GM12878 (cell line): Measurements from ENCODE around the gene DUSP22. TPM values are rescaled to one million over a fixed set of nuclear protein-coding genes. Genes with fewer than 3 reads are reported as not detected.
A peak's percentile ranks its signal among the peaks of the same experiment; 100 is the strongest.

Source experiments
- ATAC-seq: fragments of 200-7000 bp; cut with Tn5 transposase; 3 replicates; pipeline ENCODE4 v1.9.1; 2020; ENCODE audit warnings: mild to moderate bottlenecking, moderate library complexity
- BruUV-seq: library from RNA; stranded (reverse); fragments of 400-500 nt; replicated peaks from 2 replicates; lab custom pipeline; 2021; lab: Mats Ljungman, UMichigan
- CTCF ChIA-PET: fragments of 300-600 bp; sonication (Branson Sonifier 250); formaldehyde crosslinking; extraction: SDS; loops from one replicate; lab custom pipeline; 2021; ENCODE audit warnings: inconsistent platforms; lab: Yijun Ruan, JAX
- POLR2A ChIA-PET: fragments of 350-600 bp; formaldehyde crosslinking; extraction: SDS; loops from one replicate; lab custom pipeline; 2021; ENCODE audit warnings: inconsistent platforms; lab: Charles Lee
- RAD21 ChIA-PET: fragments of 300-600 bp; sonication (Branson Sonifier 250); formaldehyde crosslinking; loops from one replicate; lab custom pipeline; 2023; ENCODE audit warnings: antibody characterized with exemption; ENCODE audit not compliant: unreplicated experiment; lab: Charles Lee
- SMC1A ChIA-PET: fragments of 300-600 bp; sonication (Branson Sonifier 250); formaldehyde crosslinking; loops from one replicate; lab custom pipeline; 2023; ENCODE audit not compliant: unreplicated experiment, uncharacterized antibody; lab: Charles Lee
- DNase-seq: peaks from one replicate; pipeline ENCODE4 v3.0.0-alpha.2; 2011; ENCODE audit warnings: low read depth, low spot score
- FAIRE-seq: peaks from 3 replicates; lab custom pipeline; 2011; peaks lifted over from hg19 to GRCh38; lab: Jason Lieb, UNC
- H2AFZ ChIP-seq: 2 replicates; pipeline ENCODE4 v1.6.0; 2011; ENCODE audit warnings: low read depth, low read length, control low read depth; ENCODE audit not compliant: control insufficient read depth
- H3K27ac ChIP-seq: 2 replicates; pipeline ENCODE4 v1.5.1; 2011; ENCODE audit warnings: control low read depth; ENCODE audit not compliant: control insufficient read depth, insufficient read depth
- H3K27me3 ChIP-seq, 2 experiments: replicated peaks in 1 of 2; 2 replicates each; pipeline versions ENCODE4 v1.6.0 to v1.6.1; 2011; ENCODE audit warnings: low read length in 1 of 2; ENCODE audit not compliant: control insufficient read depth in 2 of 2, insufficient read depth in 2 of 2
- H3K36me3 ChIP-seq, 2 experiments: 2 replicates each; pipeline ENCODE4 v1.5.1; 2011; ENCODE audit warnings: low read length in 1 of 2; ENCODE audit not compliant: control insufficient read depth in 2 of 2, insufficient read depth in 2 of 2
- H3K4me1 ChIP-seq: 2 replicates; pipeline ENCODE4 v1.6.1; 2011; ENCODE audit warnings: mild to moderate bottlenecking, low read length, moderate library complexity, mixed read lengths; ENCODE audit not compliant: control insufficient read depth, insufficient read depth
- H3K4me2 ChIP-seq: 2 replicates; pipeline ENCODE4 v1.6.0; 2011; ENCODE audit warnings: control low read depth; ENCODE audit not compliant: control insufficient read depth, insufficient read depth
- H3K4me3 ChIP-seq: fragments of 200-600 bp; sonication (generic); 2 replicates; pipeline ENCODE4 v1.5.1; 2016
- H3K79me2 ChIP-seq: 2 replicates; pipeline ENCODE4 v1.6.0; 2011; ENCODE audit warnings: low read length; ENCODE audit not compliant: control insufficient read depth, insufficient read depth
- H3K9ac ChIP-seq: 2 replicates; pipeline ENCODE4 v1.8.0; 2011; ENCODE audit warnings: low read length, control low read depth, mixed read lengths; ENCODE audit not compliant: control insufficient read depth, insufficient read depth
- H3K9me3 ChIP-seq: replicated peaks from 3 replicates; pipeline ENCODE4 v1.5.1; 2011; ENCODE audit warnings: mild to moderate bottlenecking, low read length; ENCODE audit not compliant: control insufficient read depth, insufficient read depth
- H4K20me1 ChIP-seq: 2 replicates; pipeline ENCODE4 v1.6.0; 2011; ENCODE audit not compliant: control insufficient read depth, insufficient read depth
- BRCA1 ChIP-seq: IDR thresholded peaks from 2 replicates; pipeline ENCODE4 v1.6.1; 2011; ENCODE audit warnings: low read depth, low read length, improper control_type of control experiment
- CBFB ChIP-seq: IDR thresholded peaks from 2 replicates; pipeline ENCODE4 v1.6.1; 2016; ENCODE audit warnings: antibody characterized with exemption, low read depth
- CHD2 ChIP-seq: IDR thresholded peaks from 2 replicates; pipeline ENCODE4 v1.6.1; 2011; ENCODE audit warnings: low read depth, low read length, improper control_type of control experiment, borderline replicate concordance
- EED ChIP-seq: sonication (generic); IDR thresholded peaks from 2 replicates; pipeline ENCODE4 v1.6.1; 2016; ENCODE audit warnings: antibody characterized with exemption, low read depth
- EZH2 ChIP-seq: IDR thresholded peaks from 2 replicates; pipeline ENCODE4 v1.6.1; 2012; ENCODE audit warnings: low read depth, mild to moderate bottlenecking, control low read depth, inconsistent platforms, low read length, borderline replicate concordance; ENCODE audit not compliant: control insufficient read depth
- KAT2A ChIP-seq: conservative IDR thresholded peaks from 2 replicates; pipeline ENCODE4 v1.6.1; 2011; ENCODE audit warnings: low read depth, low read length; ENCODE audit not compliant: control insufficient read depth
- NFYA ChIP-seq: IDR thresholded peaks from 2 replicates; pipeline ENCODE4 v1.6.1; 2011; ENCODE audit warnings: low read depth, mild to moderate bottlenecking, low read length, improper control_type of control experiment, borderline replicate concordance
- RELA ChIP-seq: fragments of 450-650 bp; IDR thresholded peaks from 2 replicates; pipeline ENCODE4 v1.8.0; 2014; ENCODE audit warnings: borderline replicate concordance; ENCODE audit not compliant: partially characterized antibody
- SREBF2 ChIP-seq: IDR thresholded peaks from 2 replicates; pipeline ENCODE4 v1.6.1; 2012; ENCODE audit warnings: mild to moderate bottlenecking, low read length
- TBL1XR1 ChIP-seq: IDR thresholded peaks from 2 replicates; pipeline ENCODE4 v1.6.1; 2012; ENCODE audit warnings: low read depth, low read length, improper control_type of control experiment
- ZBTB33 ChIP-seq: fragments of 450-650 bp; IDR thresholded peaks from 2 replicates; pipeline ENCODE4 v1.6.1; 2017; ENCODE audit warnings: mild to moderate bottlenecking
- ZZZ3 ChIP-seq: IDR thresholded peaks from 2 replicates; pipeline ENCODE4 v1.6.1; 2011; ENCODE audit warnings: low read depth; ENCODE audit not compliant: control insufficient read depth, insufficient read length
- WGBS: methylation state at CpG from one replicate; pipeline ENCODE4 v1.1.6; 2016; ENCODE audit warnings: low lambda C conversion rate; ENCODE audit not compliant: insufficient replicate concordance, insufficient coverage; ENCODE audit errors: missing lambda C conversion rate; 5-methylcytosine and 5-hydroxymethylcytosine counted together
- in situ Hi-C: fragments of 300-500 bp; cut with MboI; formaldehyde crosslinking; loops from 9 replicates; pipeline ENCODE4 v1.14.3; 2018; ENCODE audit warnings: mixed read lengths
- intact Hi-C: fragments of 100-400 bp; cut with micrococcal nuclease; formaldehyde crosslinking; loops from one replicate; pipeline ENCODE4 v1.14.2; 2022; ENCODE audit not compliant: unreplicated experiment
- polyA plus RNA-seq, 11 experiments: library from polyadenylated mRNA; depleted of rRNA in 4 of 11; unstranded in 6 of 11; stranded (reverse) in 5 of 11; fragments of >200 nt; fragmentation: Nextera tagmentation in 4 of 11; fragmentation: Illumina TruSeq in 1 of 11; extraction: Ambion mirVana in 4 of 11; extraction: Trizol in 1 of 11; gene quantifications; 1 replicate in 1 of 11; 2 replicates in 10 of 11; pipeline versions ENCODE4 v1.2.1 to v1.2.3, GENCODE V29; 2011 to 2016; ENCODE audit warnings: inconsistent platforms in 2 of 11, missing spikeins in 2 of 11, low read depth in 1 of 11
- total RNA-seq, 4 experiments: library from RNA; depleted of rRNA in 3 of 4; stranded (reverse); fragments of >200 nt in 3 of 4; fragmentation: Illumina TruSeq in 1 of 4; extraction: Trizol in 1 of 4; gene quantifications; 2 replicates each; pipeline versions ENCODE4 v1.2.1 to v1.2.3, GENCODE V29; 2013 to 2021
- TF ChIP-seq, protein P1 (sequence below): fragments of 450-650 bp; IDR thresholded peaks from 2 replicates; pipeline ENCODE4 v1.6.1; 2017; ENCODE audit warnings: antibody characterized with exemption, mild to moderate bottlenecking, moderate library complexity
- TF ChIP-seq, protein P2 (sequence below): IDR thresholded peaks from 2 replicates; pipeline ENCODE4 v1.6.1; 2011; ENCODE audit warnings: mild to moderate bottlenecking, low read depth, low read length, moderate library complexity; ENCODE audit not compliant: insufficient replicate concordance

Gene DUSP22
- total and polyA plus RNA-seq, 10 of the 15 experiments (the other 5 are each of a cell fraction or from before 2014, with no cell fraction given): 78.9 to 156 (median 107) TPM

DNA sequence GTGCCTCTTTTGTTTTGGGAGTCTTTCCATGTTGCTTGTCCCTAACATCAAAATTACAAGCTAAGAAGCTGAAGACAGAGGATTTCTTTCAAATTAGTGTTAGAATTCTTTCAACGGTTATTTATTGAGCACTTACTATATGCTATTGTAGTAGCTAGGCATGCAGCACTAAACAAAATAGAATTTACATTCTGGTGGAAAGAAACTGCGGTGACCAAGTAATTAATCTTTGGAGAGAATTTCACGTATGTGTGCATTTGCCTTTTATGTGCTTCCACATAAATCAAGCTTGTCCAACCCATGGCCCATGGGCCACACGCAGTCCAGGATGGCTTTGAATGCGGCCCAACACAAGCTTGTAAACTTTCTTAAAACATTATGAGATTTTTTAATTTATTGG is 33.0 kb upstream of the DUSP22 start:
- 88% methylated on average over 5 of the region's 5 CpGs for WGBS
- Histone ChIP-seq H3K4me1 (peaks cover 40% of the 10 kb centered on the region), H2AFZ (no peak overlapping the region), H3K79me2 (no peaks in the 10 kb centered on the region), H3K27ac (peak overlapping the region; percentile 82), H3K9ac (no peak overlapping the region), H3K36me3 (no peaks in the 10 kb centered on the region), H3K9me3 (no peaks in the 10 kb centered on the region; the same call in 2 of the 3 replicates), H3K4me3 (no peak overlapping the region), H4K20me1 (no peaks in the 10 kb centered on the region), H3K4me2 (no peak overlapping the region), H3K27me3 (no peaks in the 10 kb centered on the region)
- in situ Hi-C loops: no loop called here
- no peak for ATAC-seq
- ChIA-PET POLR2A (interaction anchor here (0.6 to 2.2 kb wide), 15 partner anchors 13 to 139 kb away, joined by 3 to 16 read pairs (median 3); no protein-coding TSS in a partner anchor), SMC1A (interaction anchor here (0.6 to 10.9 kb wide), 36 partner anchors 10 to 140 kb away, joined by 3 to 162 read pairs (median 6); partner anchors contain the start of gene DUSP22), RAD21 (interaction anchor here (0.9 to 9.2 kb wide), 20 partner anchors 9 to 97 kb away, joined by 3 to 73 read pairs (median 4); partner anchors contain the start of gene DUSP22), CTCF (interaction anchor here (0.6 to 2.5 kb wide), 13 partner anchors 8 to 141 kb away, joined by 4 to 9 read pairs (median 5); no protein-coding TSS in a partner anchor)
- FAIRE-seq: peak; percentile 7
- TF ChIP-seq BRCA1 (no peak), TBL1XR1 (no peak), CHD2 (no peak), KAT2A (no peak), ZZZ3 (no peak), NFYA (no peak), SREBF2 (no peak), EED (no peak), CBFB (no peak), EZH2 (no peak), RELA (no peak), ZBTB33 (no peak)
- TF ChIP-seq, protein P1, sequence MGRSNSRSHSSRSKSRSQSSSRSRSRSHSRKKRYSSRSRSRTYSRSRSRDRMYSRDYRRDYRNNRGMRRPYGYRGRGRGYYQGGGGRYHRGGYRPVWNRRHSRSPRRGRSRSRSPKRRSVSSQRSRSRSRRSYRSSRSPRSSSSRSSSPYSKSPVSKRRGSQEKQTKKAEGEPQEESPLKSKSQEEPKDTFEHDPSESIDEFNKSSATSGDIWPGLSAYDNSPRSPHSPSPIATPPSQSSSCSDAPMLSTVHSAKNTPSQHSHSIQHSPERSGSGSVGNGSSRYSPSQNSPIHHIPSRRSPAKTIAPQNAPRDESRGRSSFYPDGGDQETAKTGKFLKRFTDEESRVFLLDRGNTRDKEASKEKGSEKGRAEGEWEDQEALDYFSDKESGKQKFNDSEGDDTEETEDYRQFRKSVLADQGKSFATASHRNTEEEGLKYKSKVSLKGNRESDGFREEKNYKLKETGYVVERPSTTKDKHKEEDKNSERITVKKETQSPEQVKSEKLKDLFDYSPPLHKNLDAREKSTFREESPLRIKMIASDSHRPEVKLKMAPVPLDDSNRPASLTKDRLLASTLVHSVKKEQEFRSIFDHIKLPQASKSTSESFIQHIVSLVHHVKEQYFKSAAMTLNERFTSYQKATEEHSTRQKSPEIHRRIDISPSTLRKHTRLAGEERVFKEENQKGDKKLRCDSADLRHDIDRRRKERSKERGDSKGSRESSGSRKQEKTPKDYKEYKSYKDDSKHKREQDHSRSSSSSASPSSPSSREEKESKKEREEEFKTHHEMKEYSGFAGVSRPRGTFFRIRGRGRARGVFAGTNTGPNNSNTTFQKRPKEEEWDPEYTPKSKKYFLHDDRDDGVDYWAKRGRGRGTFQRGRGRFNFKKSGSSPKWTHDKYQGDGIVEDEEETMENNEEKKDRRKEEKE: no peak
- TF ChIP-seq, protein P2, sequence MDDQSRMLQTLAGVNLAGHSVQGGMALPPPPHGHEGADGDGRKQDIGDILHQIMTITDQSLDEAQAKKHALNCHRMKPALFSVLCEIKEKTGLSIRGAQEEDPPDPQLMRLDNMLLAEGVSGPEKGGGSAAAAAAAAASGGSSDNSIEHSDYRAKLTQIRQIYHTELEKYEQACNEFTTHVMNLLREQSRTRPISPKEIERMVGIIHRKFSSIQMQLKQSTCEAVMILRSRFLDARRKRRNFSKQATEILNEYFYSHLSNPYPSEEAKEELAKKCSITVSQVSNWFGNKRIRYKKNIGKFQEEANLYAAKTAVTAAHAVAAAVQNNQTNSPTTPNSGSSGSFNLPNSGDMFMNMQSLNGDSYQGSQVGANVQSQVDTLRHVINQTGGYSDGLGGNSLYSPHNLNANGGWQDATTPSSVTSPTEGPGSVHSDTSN: no peak
- no peak for DNase-seq
- BruUV-seq: no TSS peak
- intact Hi-C loops: no loop called here
